Measurements from ENCODE around the gene AMOTL2. TPM values are rescaled to one million over a fixed set of nuclear protein-coding genes. Genes with fewer than 3 reads are reported as not detected.

AMOTL2 gene
- total and polyA plus RNA-seq, 2 donors (not counting 1 experiment from before 2014, with no cell fraction given): not detected

DNA sequence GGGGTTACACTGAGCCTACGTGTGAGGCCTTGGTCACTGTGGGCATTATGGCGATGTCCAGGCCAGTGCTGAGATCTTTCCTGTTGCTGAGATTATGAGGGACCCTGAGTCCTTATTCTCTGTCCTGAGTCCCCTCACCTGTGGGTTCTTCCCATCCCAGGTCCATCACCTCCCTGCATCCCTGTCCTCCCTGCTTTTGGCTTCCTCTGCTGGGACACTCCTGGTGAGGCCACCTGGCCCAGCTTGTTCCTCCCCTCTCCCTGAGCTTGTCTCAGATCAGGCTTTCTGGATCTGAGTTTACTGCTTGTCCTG lies 36.1 kb downstream of the AMOTL2 start:
- no peaks in the 10 kb centered on the region for H3K27me3 Mint-ChIP-seq
- H3K27ac Mint-ChIP-seq: no peak overlapping the region

DNA sequence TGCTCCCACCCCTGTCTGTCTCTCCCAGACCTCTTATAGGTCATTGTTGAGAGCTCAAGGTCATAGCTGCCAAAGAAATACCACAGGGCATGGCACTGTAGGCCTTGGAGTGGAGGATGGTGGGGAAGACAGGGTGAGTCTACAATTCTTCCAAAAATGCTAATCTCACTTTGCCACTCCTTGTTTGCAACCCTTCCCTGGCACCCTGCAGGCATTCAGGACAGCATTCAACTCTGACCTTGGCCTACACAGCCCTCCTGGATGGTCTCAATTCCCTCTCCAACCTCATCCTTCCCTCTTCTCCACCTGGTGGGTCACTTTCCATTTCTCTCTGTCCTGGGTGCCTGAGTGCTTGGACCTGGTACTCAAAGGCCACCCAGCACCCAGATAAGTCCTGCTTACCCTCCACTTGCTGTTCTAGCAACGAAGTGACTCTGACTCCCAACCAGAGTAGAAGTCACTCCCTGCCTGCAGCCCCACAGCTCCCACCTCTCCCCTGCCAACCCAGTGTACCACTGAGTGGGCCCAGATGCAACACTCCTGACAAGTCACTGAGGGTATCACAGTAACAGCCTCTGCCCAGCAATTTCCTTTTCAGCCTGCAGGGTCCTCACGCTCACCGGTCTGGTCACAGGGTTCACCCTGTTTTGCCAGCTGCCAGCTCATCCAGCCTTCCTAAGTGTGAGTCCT lies 36.6 kb downstream of the AMOTL2 start:
- WGBS (ENCODE audit: insufficient coverage): 85% methylated on average over 3 of the region's 3 CpGs
- H3K9me3 Mint-ChIP-seq (ENCODE audit: insufficient read depth): no peaks in the 10 kb centered on the region
- ATAC-seq (ENCODE audit: low read depth): no peak
- Histone ChIP-seq H2AFZ (ENCODE audit: insufficient read depth, low read depth, low read length, poor library complexity, severe bottlenecking) (no peak overlapping the region), H4K20me1 (ENCODE audit: control insufficient read depth, insufficient read depth, low read length, poor library complexity, severe bottlenecking) (no peaks in the 10 kb centered on the region), H3K4me1 (ENCODE audit: control insufficient read depth in 2 of 2, insufficient read depth in 2 of 2, low read length in 2 of 2) (no peaks in the 10 kb centered on the region), H3K4me3 (ENCODE audit: control extremely low read depth in 1 of 5, extremely low read depth in 1 of 5, insufficient read depth in 1 of 5, low read depth in 2 of 5, low read length in 4 of 5) (no peak overlapping the region), H3K9ac (ENCODE audit: low read length) (no peak overlapping the region), H3K27me3 (replicated peaks in 1 of 4; ENCODE audit: control extremely low read depth in 1 of 4, control insufficient read depth in 3 of 4, insufficient read depth in 4 of 4, low read length in 3 of 4) (no peaks in the 10 kb centered on the region), H3K79me2 (ENCODE audit: control insufficient read depth, insufficient read depth, low read length) (no peaks in the 10 kb centered on the region), H3K9me3 (ENCODE audit: control extremely low read depth in 1 of 3, control insufficient read depth in 2 of 3, insufficient read depth in 1 of 3, low read length in 2 of 3) (no peaks in the 10 kb centered on the region), H3K4me2 (replicated peaks; ENCODE audit: low read depth, low read length, poor library complexity, severe bottlenecking) (no peak overlapping the region), H3K36me3 (replicated peaks in 1 of 2; ENCODE audit: control extremely low read depth in 1 of 2, control insufficient read depth in 1 of 2, extremely low read depth in 1 of 2, insufficient read depth in 2 of 2, low read length in 1 of 2) (no peaks in the 10 kb centered on the region), H3K27ac (ENCODE audit: low read length in 2 of 2) (no peak overlapping the region)
- ChIA-PET POLR2A (no interaction called here), CTCF (no interaction called here)
- no peak overlapping the region for H3K4me3 Mint-ChIP-seq
- intact Hi-C loops (cut with micrococcal nuclease): no loop called here
- DNase-seq: no peak
- no peak for TF ChIP-seq EZH2 (IDR thresholded peaks at IDR 0.05; ENCODE audit: borderline replicate concordance, insufficient read depth, low read depth, low read length, poor library complexity, severe bottlenecking)
- TF ChIP-seq, protein P1, sequence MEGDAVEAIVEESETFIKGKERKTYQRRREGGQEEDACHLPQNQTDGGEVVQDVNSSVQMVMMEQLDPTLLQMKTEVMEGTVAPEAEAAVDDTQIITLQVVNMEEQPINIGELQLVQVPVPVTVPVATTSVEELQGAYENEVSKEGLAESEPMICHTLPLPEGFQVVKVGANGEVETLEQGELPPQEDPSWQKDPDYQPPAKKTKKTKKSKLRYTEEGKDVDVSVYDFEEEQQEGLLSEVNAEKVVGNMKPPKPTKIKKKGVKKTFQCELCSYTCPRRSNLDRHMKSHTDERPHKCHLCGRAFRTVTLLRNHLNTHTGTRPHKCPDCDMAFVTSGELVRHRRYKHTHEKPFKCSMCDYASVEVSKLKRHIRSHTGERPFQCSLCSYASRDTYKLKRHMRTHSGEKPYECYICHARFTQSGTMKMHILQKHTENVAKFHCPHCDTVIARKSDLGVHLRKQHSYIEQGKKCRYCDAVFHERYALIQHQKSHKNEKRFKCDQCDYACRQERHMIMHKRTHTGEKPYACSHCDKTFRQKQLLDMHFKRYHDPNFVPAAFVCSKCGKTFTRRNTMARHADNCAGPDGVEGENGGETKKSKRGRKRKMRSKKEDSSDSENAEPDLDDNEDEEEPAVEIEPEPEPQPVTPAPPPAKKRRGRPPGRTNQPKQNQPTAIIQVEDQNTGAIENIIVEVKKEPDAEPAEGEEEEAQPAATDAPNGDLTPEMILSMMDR (IDR thresholded peaks at IDR 0.05): no peak
- H3K27ac Mint-ChIP-seq: no peak overlapping the region
- H3K4me1 Mint-ChIP-seq: no peaks in the 10 kb centered on the region
- H3K27me3 Mint-ChIP-seq: peaks cover under 1% of the 10 kb centered on the region

More for the DNA sequence above, 36.1 kb downstream of the AMOTL2 start:
- no peak for ATAC-seq (ENCODE audit: low read depth)
- no peak overlapping the region for H3K4me2 ChIP-seq (replicated peaks; ENCODE audit: low read depth, low read length, poor library complexity, severe bottlenecking)
- no peaks in the 10 kb centered on the region for H4K20me1 ChIP-seq (ENCODE audit: control insufficient read depth, insufficient read depth, low read length, poor library complexity, severe bottlenecking)
- Mint-ChIP-seq H3K4me3 (no peak overlapping the region), H3K4me1 (no peaks in the 10 kb centered on the region), H3K9me3 (ENCODE audit: insufficient read depth) (no peaks in the 10 kb centered on the region)
- ChIA-PET CTCF (no interaction called here), POLR2A (no interaction called here)
- intact Hi-C loops (cut with micrococcal nuclease): no loop called here
- no peaks in the 10 kb centered on the region for H3K36me3 ChIP-seq (replicated peaks in 1 of 2; ENCODE audit: control extremely low read depth in 1 of 2, control insufficient read depth in 1 of 2, extremely low read depth in 1 of 2, insufficient read depth in 2 of 2, low read length in 1 of 2)
- H3K79me2 ChIP-seq (ENCODE audit: control insufficient read depth, insufficient read depth, low read length): no peaks in the 10 kb centered on the region
- DNase-seq: no peak
- no peak overlapping the region for H3K27ac ChIP-seq (ENCODE audit: low read length in 2 of 2)
- WGBS (ENCODE audit: insufficient coverage): 100% methylated on average over 2 of the region's 2 CpGs
- no peaks in the 10 kb centered on the region for H3K27me3 ChIP-seq (replicated peaks in 1 of 4; ENCODE audit: control extremely low read depth in 1 of 4, control insufficient read depth in 3 of 4, insufficient read depth in 4 of 4, low read length in 3 of 4)
- H3K9me3 ChIP-seq (ENCODE audit: control extremely low read depth in 1 of 3, control insufficient read depth in 2 of 3, insufficient read depth in 1 of 3, low read length in 2 of 3): no peaks in the 10 kb centered on the region
- H3K9ac ChIP-seq (ENCODE audit: low read length): no peak overlapping the region
- no peaks in the 10 kb centered on the region for H3K4me1 ChIP-seq (ENCODE audit: control insufficient read depth in 2 of 2, insufficient read depth in 2 of 2, low read length in 2 of 2)
- no peak overlapping the region for H2AFZ ChIP-seq (ENCODE audit: insufficient read depth, low read depth, low read length, poor library complexity, severe bottlenecking)
- no peak for TF ChIP-seq EZH2 (IDR thresholded peaks at IDR 0.05; ENCODE audit: borderline replicate concordance, insufficient read depth, low read depth, low read length, poor library complexity, severe bottlenecking)
- TF ChIP-seq, protein P1 (IDR thresholded peaks at IDR 0.05): no peak
- no peak overlapping the region for H3K4me3 ChIP-seq (ENCODE audit: control extremely low read depth in 1 of 5, extremely low read depth in 1 of 5, insufficient read depth in 1 of 5, low read depth in 2 of 5, low read length in 4 of 5)
